ENCODE measurements around the gene CASP5.
"Not testable (repeated sequence)": the region's sequence is repeated elsewhere in the genome, so short reads cannot be mapped to it uniquely, and the experiment has no call there.

The CASP5 gene

DNA sequence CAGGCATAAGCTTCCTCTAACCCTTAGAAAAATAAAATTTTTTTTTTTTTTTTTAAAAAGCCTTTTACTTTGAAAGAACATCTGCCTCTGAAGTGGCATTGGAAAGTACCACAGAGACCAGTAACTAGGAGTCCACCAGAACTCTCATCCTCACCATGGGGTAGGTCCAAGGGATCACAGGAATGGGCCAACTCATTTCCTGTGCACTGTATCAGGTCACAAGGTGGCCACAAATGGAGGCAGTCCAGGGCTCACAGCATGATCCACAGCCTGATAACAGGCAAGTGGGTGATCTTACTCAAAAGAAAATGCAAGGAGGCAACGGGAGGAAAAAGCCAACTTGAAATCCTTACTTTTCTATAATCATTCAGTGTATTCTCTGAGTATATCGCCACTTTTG is 46.8 kb upstream of the CASP5 start:
- WGBS, 2 donors (ENCODE audit: extremely low coverage in 2 of 2, insufficient read length in 2 of 2, insufficient replicate concordance in 1 of 2): no CpG with 5 or more reads among the region's 2 CpGs
- not testable (repeated sequence) for DNase-seq (ENCODE audit: low spot score); H2BK15ac ChIP-seq (ENCODE audit: low read length); H3K4me2 ChIP-seq (ENCODE audit: insufficient read depth, low read length, poor library complexity, severe bottlenecking); H2BK5ac ChIP-seq (ENCODE audit: low read length); H3K4me3 ChIP-seq (ENCODE audit: low read length in 2 of 2); H3K27ac ChIP-seq (replicated peaks; ENCODE audit: low read length); H2AFZ ChIP-seq (ENCODE audit: low read length); H4K8ac ChIP-seq (ENCODE audit: low read depth, low read length); H3K23ac ChIP-seq (ENCODE audit: low read depth, low read length, poor library complexity); H3K36me3 ChIP-seq (replicated peaks in 1 of 2; ENCODE audit: control insufficient read depth in 2 of 2, insufficient read depth in 2 of 2, low read length in 2 of 2); H3K27me3 ChIP-seq (ENCODE audit: control insufficient read depth in 3 of 3, insufficient read depth in 3 of 3, low read depth in 1 of 3, low read length in 3 of 3); H2AK5ac ChIP-seq (ENCODE audit: low read depth, low read length); H3K18ac ChIP-seq (ENCODE audit: low read length); H3K4me1 ChIP-seq (ENCODE audit: control insufficient read depth in 2 of 2, insufficient read depth in 1 of 2, low read depth in 1 of 2, low read length in 2 of 2); H3K14ac ChIP-seq (ENCODE audit: low read length); H3K9me3 ChIP-seq (replicated peaks in 1 of 2; ENCODE audit: control insufficient read depth in 2 of 2, insufficient read depth in 1 of 2, low read depth in 1 of 2, low read length in 2 of 2); H2BK120ac ChIP-seq (ENCODE audit: low read depth, low read length); H3K9ac ChIP-seq (ENCODE audit: low read depth, low read length, poor library complexity); H3K4ac ChIP-seq (ENCODE audit: low read length); H2BK12ac ChIP-seq (ENCODE audit: low read length); H3K79me1 ChIP-seq (ENCODE audit: low read depth, low read length); H4K91ac ChIP-seq (ENCODE audit: low read depth, low read length, poor library complexity)

DNA sequence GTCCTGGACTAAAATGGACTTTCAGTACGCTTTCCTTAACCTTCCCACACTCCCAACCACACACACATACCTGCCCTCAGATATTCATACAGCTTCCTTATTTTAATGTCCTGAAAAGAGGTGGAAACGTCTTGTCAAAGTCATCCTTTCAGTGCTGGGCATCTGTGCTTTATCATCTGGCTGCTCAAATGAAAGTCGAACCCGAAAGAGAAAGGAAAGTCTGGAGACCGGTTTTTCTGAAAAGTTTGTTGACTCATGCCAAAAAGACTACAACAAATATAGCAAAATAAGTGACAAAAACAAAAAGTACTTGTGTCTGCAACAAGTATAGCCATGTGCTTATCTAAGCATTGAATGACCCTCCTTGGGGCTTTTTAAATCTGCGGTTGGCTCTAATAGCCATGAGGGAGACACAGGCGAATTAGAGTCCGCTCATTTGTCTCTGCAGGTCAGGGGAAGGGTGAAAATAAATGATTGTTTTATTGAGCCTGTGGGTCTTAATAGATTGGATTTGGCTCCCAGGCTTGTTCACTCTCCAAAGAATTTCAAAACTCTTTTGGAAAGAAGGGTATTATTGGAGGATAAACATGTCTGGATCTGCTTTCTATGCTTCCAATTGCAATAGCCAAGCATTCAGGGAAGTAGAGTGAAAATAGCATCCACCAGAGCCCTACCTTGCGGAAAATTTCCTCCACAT is 40.4 kb upstream of the CASP5 start:
- not testable (repeated sequence) for H4K91ac ChIP-seq (ENCODE audit: low read depth, low read length, poor library complexity); H3K23ac ChIP-seq (ENCODE audit: low read depth, low read length, poor library complexity); H3K79me1 ChIP-seq (ENCODE audit: low read depth, low read length); H2AK5ac ChIP-seq (ENCODE audit: low read depth, low read length); H2AFZ ChIP-seq (ENCODE audit: low read length); H3K27me3 ChIP-seq (ENCODE audit: control insufficient read depth in 3 of 3, insufficient read depth in 3 of 3, low read depth in 1 of 3, low read length in 3 of 3); H2BK5ac ChIP-seq (ENCODE audit: low read length); H3K14ac ChIP-seq (ENCODE audit: low read length); H3K18ac ChIP-seq (ENCODE audit: low read length); H3K9me3 ChIP-seq (replicated peaks in 1 of 2; ENCODE audit: control insufficient read depth in 2 of 2, insufficient read depth in 1 of 2, low read depth in 1 of 2, low read length in 2 of 2); H3K27ac ChIP-seq (replicated peaks; ENCODE audit: low read length); H3K36me3 ChIP-seq (replicated peaks in 1 of 2; ENCODE audit: control insufficient read depth in 2 of 2, insufficient read depth in 2 of 2, low read length in 2 of 2); H2BK15ac ChIP-seq (ENCODE audit: low read length); H3K4me3 ChIP-seq (ENCODE audit: low read length in 2 of 2); H3K4ac ChIP-seq (ENCODE audit: low read length); H3K9ac ChIP-seq (ENCODE audit: low read depth, low read length, poor library complexity); DNase-seq (ENCODE audit: low spot score); H3K4me1 ChIP-seq (ENCODE audit: control insufficient read depth in 2 of 2, insufficient read depth in 1 of 2, low read depth in 1 of 2, low read length in 2 of 2); H2BK12ac ChIP-seq (ENCODE audit: low read length); H3K4me2 ChIP-seq (ENCODE audit: insufficient read depth, low read length, poor library complexity, severe bottlenecking); H4K8ac ChIP-seq (ENCODE audit: low read depth, low read length); H2BK120ac ChIP-seq (ENCODE audit: low read depth, low read length)
- WGBS, 2 donors (ENCODE audit: extremely low coverage in 2 of 2, insufficient read length in 2 of 2, insufficient replicate concordance in 1 of 2): no CpG with 5 or more reads among the region's 9 CpGs

DNA sequence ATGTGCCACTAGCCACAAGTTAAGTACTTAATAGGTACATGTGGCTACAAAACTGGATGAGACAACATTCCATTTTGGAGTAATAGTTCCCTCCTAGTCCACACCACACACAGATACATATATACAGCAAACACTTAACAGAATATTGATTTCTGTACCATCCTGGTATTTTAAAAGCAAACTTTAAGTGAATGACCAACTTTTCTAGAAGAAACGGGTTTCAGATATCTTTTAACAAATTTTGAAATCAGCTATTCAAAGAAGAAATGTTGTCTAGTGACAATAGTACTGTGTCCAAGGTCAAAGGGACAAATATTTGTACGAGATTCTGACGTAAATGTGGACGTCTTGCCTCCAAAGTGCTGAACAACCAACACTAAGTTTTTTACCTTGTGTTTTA is 34.5 kb upstream of the CASP5 start:
- no peak overlapping the region for H3K9ac ChIP-seq (ENCODE audit: low read depth, low read length, poor library complexity)
- no peaks in the 10 kb centered on the region for H3K79me1 ChIP-seq (ENCODE audit: low read depth, low read length)
- H2BK5ac ChIP-seq (ENCODE audit: low read length): no peak overlapping the region
- no peaks in the 10 kb centered on the region for H3K36me3 ChIP-seq (replicated peaks in 1 of 2; ENCODE audit: control insufficient read depth in 2 of 2, insufficient read depth in 2 of 2, low read length in 2 of 2)
- WGBS, 2 donors (ENCODE audit: extremely low coverage in 2 of 2, insufficient read length in 2 of 2, insufficient replicate concordance in 1 of 2): no CpG with 5 or more reads among the region's 4 CpGs
- H2AK5ac ChIP-seq (ENCODE audit: low read depth, low read length): no peak overlapping the region
- no peak overlapping the region for H4K8ac ChIP-seq (ENCODE audit: low read depth, low read length)
- no peak overlapping the region for H2AFZ ChIP-seq (ENCODE audit: low read length)
- no peaks in the 10 kb centered on the region for H3K9me3 ChIP-seq (replicated peaks in 1 of 2; ENCODE audit: control insufficient read depth in 2 of 2, insufficient read depth in 1 of 2, low read depth in 1 of 2, low read length in 2 of 2)
- no peak overlapping the region for H3K18ac ChIP-seq (ENCODE audit: low read length)
- H3K4me3 ChIP-seq (ENCODE audit: low read length in 2 of 2): no peak overlapping the region
- DNase-seq (ENCODE audit: low spot score): no peak
- H2BK15ac ChIP-seq (ENCODE audit: low read length): no peak overlapping the region
- no peak overlapping the region for H2BK120ac ChIP-seq (ENCODE audit: low read depth, low read length)
- H3K4me2 ChIP-seq (ENCODE audit: insufficient read depth, low read length, poor library complexity, severe bottlenecking): no peak overlapping the region
- no peak overlapping the region for H4K91ac ChIP-seq (ENCODE audit: low read depth, low read length, poor library complexity)
- H3K4me1 ChIP-seq (ENCODE audit: control insufficient read depth in 2 of 2, insufficient read depth in 1 of 2, low read depth in 1 of 2, low read length in 2 of 2): peaks cover 0 to 2% of the 10 kb centered on the region in 2 donors
- H2BK12ac ChIP-seq (ENCODE audit: low read length): no peak overlapping the region
- no peak overlapping the region for H3K4ac ChIP-seq (ENCODE audit: low read length)
- no peak overlapping the region for H3K23ac ChIP-seq (ENCODE audit: low read depth, low read length, poor library complexity)
- H3K14ac ChIP-seq (ENCODE audit: low read length): no peak overlapping the region
- no peak overlapping the region for H3K27ac ChIP-seq (replicated peaks; ENCODE audit: low read length)
- no peaks in the 10 kb centered on the region for H3K27me3 ChIP-seq (ENCODE audit: control insufficient read depth in 3 of 3, insufficient read depth in 3 of 3, low read depth in 1 of 3, low read length in 3 of 3)

DNA sequence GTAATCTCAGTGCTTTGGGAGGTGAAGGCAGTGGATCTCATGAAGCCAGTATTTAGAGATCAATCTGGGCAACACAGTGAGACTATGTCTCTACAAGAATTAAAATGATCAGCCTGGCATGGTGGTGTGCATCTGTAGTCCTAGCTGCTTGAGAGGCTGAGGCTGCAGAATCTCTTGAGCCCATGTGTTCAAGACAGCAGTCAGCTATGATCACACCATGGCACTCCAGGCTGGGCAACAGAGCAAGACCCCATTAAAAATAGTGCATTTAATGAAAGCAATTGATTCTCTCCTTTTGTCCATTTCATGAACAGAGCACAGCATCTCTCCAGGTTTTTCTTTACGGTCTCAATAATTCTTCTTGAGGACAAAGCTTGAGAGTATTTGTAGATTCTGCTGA is 33.5 kb upstream of the CASP5 start:
- DNase-seq (ENCODE audit: low spot score): no peak
- WGBS, 2 donors (ENCODE audit: extremely low coverage in 2 of 2, insufficient read length in 2 of 2, insufficient replicate concordance in 1 of 2): no CpG with 5 or more reads among the region's 1 CpG
- Histone ChIP-seq H2AFZ (ENCODE audit: low read length) (no peak overlapping the region), H3K9ac (ENCODE audit: low read depth, low read length, poor library complexity) (no peak overlapping the region), H3K79me1 (ENCODE audit: low read depth, low read length) (no peaks in the 10 kb centered on the region), H3K27me3 (ENCODE audit: control insufficient read depth in 3 of 3, insufficient read depth in 3 of 3, low read depth in 1 of 3, low read length in 3 of 3) (no peaks in the 10 kb centered on the region), H3K4me2 (ENCODE audit: insufficient read depth, low read length, poor library complexity, severe bottlenecking) (no peak overlapping the region), H3K18ac (ENCODE audit: low read length) (no peak overlapping the region), H3K4me3 (ENCODE audit: low read length in 2 of 2) (no peak overlapping the region), H2AK5ac (ENCODE audit: low read depth, low read length) (no peak overlapping the region), H2BK12ac (ENCODE audit: low read length) (no peak overlapping the region), H4K91ac (ENCODE audit: low read depth, low read length, poor library complexity) (no peak overlapping the region), H3K27ac (replicated peaks; ENCODE audit: low read length) (no peak overlapping the region), H2BK120ac (ENCODE audit: low read depth, low read length) (no peak overlapping the region), H3K9me3 (replicated peaks in 1 of 2; ENCODE audit: control insufficient read depth in 2 of 2, insufficient read depth in 1 of 2, low read depth in 1 of 2, low read length in 2 of 2) (no peaks in the 10 kb centered on the region), H2BK5ac (ENCODE audit: low read length) (no peak overlapping the region), H3K4me1 (ENCODE audit: control insufficient read depth in 2 of 2, insufficient read depth in 1 of 2, low read depth in 1 of 2, low read length in 2 of 2) (peaks cover 0 to 2% of the 10 kb centered on the region in 2 donors), H2BK15ac (ENCODE audit: low read length) (no peak overlapping the region), H3K23ac (ENCODE audit: low read depth, low read length, poor library complexity) (no peak overlapping the region), H4K8ac (ENCODE audit: low read depth, low read length) (no peak overlapping the region), H3K4ac (ENCODE audit: low read length) (no peak overlapping the region), H3K36me3 (replicated peaks in 1 of 2; ENCODE audit: control insufficient read depth in 2 of 2, insufficient read depth in 2 of 2, low read length in 2 of 2) (no peaks in the 10 kb centered on the region), H3K14ac (ENCODE audit: low read length) (no peak overlapping the region)
